ENCODE results near the gene EP300.

The EP300 gene

DNA sequence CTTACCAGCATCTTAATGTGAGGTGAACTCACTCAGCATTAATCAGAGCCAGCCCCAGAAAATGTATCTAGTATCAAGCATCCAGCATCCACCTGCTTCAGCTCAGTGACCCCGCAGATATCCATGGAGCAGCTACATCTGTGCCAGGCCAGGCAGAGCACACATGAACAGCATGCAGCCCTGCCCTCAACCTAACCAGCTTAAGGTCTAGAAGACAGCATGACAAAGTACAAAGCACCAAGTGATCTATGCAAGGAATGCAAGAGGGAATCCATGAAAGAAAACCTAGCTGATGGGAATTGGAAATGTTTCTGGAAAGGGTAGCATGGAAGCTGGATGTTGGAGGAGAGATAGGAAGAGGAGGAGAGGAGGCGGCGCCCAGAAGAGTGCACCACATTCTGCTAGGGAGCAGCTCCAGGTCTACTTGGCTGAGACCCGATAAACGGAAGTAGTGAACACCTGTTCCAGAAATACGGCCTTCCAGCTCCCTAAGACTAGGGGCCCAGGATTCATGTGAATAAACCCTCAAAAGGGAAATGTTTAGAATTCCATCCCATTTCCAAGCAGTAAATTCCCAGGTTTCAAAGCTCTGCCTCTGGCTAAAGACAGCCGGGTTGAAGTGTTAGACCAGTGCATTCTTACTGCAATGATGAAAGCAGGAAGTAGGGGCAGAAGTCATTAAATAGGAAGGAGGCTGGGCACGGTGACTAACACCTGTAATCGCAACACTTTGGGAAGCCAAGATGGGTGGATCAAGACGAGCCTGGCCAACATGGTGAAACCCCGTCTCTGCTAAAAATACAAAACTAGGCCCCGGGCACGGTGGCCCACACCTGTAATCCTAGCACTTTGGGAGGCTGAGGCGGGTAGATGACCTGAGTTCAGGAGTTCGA lies 89.2 kb downstream of the EP300 start:
- no peaks in the 10 kb centered on the region for H3K9me3 Mint-ChIP-seq
- no peak for ATAC-seq (replicated peaks)
- DNase-seq: no peak

DNA sequence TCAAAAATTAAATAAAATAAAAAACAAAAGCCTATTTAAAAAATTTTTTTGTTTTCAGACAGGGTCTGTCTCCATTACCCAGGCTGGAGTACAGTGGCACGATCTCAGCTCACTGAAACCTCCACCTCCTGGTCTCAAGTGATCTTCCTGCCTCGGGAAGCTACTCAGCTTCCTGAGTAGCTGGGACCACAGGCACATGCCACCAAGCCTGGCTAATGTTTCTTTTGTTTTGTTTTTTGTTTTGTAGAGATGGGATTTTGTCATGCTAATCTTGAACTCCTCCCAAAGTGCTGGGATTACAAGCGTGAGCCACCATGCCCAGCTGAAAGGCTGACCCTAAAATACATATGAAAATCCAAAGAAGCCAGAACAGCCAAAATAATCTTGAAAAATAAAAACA lies 92.3 kb downstream of the EP300 start:
- Mint-ChIP-seq H3K36me3 (ENCODE audit: insufficient read depth) (peaks cover 9% of the 10 kb centered on the region), H3K4me3 (no peak overlapping the region), H3K27me3 (no peaks in the 10 kb centered on the region), H3K27ac (no peak overlapping the region), H3K4me1 (ENCODE audit: low read depth in 2 of 2) (peaks cover 0 to 4% of the 10 kb centered on the region in 2 donors), H3K9me3 (no peaks in the 10 kb centered on the region)
- DNase-seq (no peak), ATAC-seq (replicated peaks) (no peak)

More for the DNA sequence above, 89.2 kb downstream of the EP300 start:
- peaks cover 3 to 8% of the 10 kb centered on the region in 2 donors for H3K4me1 Mint-ChIP-seq (ENCODE audit: low read depth in 2 of 2)
- H3K4me3 Mint-ChIP-seq: peak overlapping the region in 1 of 2 donors; percentile 4
- H3K27me3 Mint-ChIP-seq: no peaks in the 10 kb centered on the region
- peak overlapping the region in 1 of 2 donors; percentile 64 for H3K27ac Mint-ChIP-seq
- peaks cover 35% of the 10 kb centered on the region for H3K36me3 Mint-ChIP-seq (ENCODE audit: insufficient read depth)

DNA sequence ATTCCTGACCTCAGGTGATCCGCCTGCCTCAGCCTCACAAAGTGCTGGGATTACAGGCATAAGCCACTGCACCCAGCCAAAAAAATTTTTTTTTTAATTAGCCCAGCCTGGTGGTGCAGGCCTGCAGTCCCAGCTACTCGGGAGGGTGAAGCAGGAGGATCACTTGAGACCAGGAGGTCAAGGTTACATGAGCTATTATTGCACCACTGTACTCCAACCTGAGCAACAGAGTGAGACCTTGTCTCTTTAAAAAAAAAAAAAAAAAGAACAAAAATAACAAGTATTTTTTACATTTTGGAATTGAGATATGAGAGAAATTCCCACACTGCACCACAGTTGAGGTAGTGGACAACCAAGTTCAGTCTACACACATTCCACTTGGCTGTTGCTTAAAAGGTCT lies 99.1 kb downstream of the EP300 start:
- Mint-ChIP-seq H3K27me3 (no peaks in the 10 kb centered on the region), H3K4me3 (no peak overlapping the region), H3K9me3 (no peaks in the 10 kb centered on the region), H3K27ac (no peak overlapping the region), H3K4me1 (ENCODE audit: low read depth in 2 of 2) (no peaks in the 10 kb centered on the region), H3K36me3 (ENCODE audit: insufficient read depth) (no peaks in the 10 kb centered on the region)
- DNase-seq: no peak
- ATAC-seq (replicated peaks): no peak

- Mint-ChIP-seq H3K4me1 (ENCODE audit: low read depth in 2 of 2) (peaks cover 9 to 11% of the 10 kb centered on the region in 2 donors), H3K27me3 (no peaks in the 10 kb centered on the region), H3K4me3 (no peak overlapping the region), H3K27ac (no peak overlapping the region), H3K9me3 (no peaks in the 10 kb centered on the region), H3K36me3 (ENCODE audit: insufficient read depth) (peaks cover 10% of the 10 kb centered on the region)
- DNase-seq (no peak), ATAC-seq (replicated peaks) (no peak)
Measured at GRCh38 chr22:41193829-41194228, 101.4 kb downstream of the EP300 start.

DNA sequence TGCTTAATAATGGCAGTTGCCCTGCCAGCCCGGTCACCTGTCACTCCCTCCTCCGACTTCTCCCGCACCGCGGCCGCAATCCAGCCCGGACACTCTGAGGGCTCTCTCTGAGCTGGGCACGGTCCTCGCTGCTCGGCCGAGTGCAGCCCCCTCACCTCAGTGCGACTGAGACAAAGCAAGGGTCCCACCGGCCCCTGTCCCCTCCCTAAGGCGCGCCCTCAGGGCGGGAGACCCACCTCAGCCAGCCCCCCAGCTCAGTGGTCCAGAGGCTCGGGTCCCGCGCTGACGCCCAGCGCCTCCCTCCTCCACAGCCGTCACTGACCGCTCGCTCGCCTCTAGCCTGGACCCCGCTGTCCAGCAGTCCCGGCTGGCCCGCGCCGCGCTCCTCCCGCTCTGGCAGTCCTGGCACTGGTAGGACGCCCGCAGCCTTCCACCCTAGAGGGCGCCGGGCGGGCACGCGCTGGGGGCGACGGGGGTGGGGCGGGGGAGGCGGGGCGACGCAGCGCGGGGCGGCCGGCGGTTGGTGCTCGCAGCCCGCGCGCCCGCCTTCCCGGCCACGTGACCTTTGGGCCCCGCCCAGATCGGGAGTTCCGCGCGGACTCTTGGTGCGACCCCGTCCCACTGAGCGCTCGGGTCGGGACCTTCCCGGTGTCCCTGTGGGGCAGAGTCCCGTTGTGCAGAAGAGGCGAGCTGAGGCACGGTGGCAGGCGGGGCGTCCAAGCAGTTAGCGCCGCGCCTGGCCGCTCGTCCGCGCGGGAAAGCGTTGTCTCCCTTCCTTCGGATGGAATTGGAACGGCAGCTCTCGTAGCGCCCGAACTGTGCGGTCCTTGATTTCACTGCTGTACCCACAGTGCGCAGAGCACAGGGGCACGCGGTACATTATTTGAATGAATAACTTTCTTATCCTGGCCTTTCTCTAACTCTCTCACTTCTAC lies 104.9 kb downstream of the EP300 start:
- no peak overlapping the region for H3K27ac Mint-ChIP-seq
- peak; percentile 71 to 73 (median 72) for DNase-seq
- H3K4me1 Mint-ChIP-seq (ENCODE audit: low read depth in 2 of 2): peaks cover 9 to 11% of the 10 kb centered on the region in 2 donors
- no peaks in the 10 kb centered on the region for H3K27me3 Mint-ChIP-seq
- peaks cover 10% of the 10 kb centered on the region for H3K36me3 Mint-ChIP-seq (ENCODE audit: insufficient read depth)
- peak; percentile 92 for ATAC-seq (replicated peaks)
- peak overlapping the region; percentile 87 to 88 for H3K4me3 Mint-ChIP-seq
- no peaks in the 10 kb centered on the region for H3K9me3 Mint-ChIP-seq

GRCh38 chr22:41198027-41198580 lies 105.7 kb downstream of the EP300 start:
- H3K27ac Mint-ChIP-seq: peak overlapping the region in 1 of 2 donors; percentile 13
- no peaks in the 10 kb centered on the region for H3K9me3 Mint-ChIP-seq
- ATAC-seq (replicated peaks): no peak
- H3K4me3 Mint-ChIP-seq: peak overlapping the region; percentile 87 to 88
- DNase-seq: peak in 2 of 3 experiments; percentile 9 to 23
- H3K27me3 Mint-ChIP-seq: peaks cover under 1% of the 10 kb centered on the region in 2 donors
- H3K4me1 Mint-ChIP-seq (ENCODE audit: low read depth in 2 of 2): peaks cover 9 to 11% of the 10 kb centered on the region in 2 donors
- peaks cover 10% of the 10 kb centered on the region for H3K36me3 Mint-ChIP-seq (ENCODE audit: insufficient read depth)

GRCh38 chr22:41201141-41201540 lies 108.7 kb downstream of the EP300 start:
- H3K36me3 Mint-ChIP-seq (ENCODE audit: insufficient read depth): peaks cover 18% of the 10 kb centered on the region
- no peak overlapping the region for H3K27ac Mint-ChIP-seq
- H3K27me3 Mint-ChIP-seq: peaks cover 12 to 15% of the 10 kb centered on the region in 2 donors
- H3K4me3 Mint-ChIP-seq: no peak overlapping the region
- DNase-seq: no peak
- no peak for ATAC-seq (replicated peaks)
- peaks cover 22% of the 10 kb centered on the region in 2 donors for H3K4me1 Mint-ChIP-seq (ENCODE audit: low read depth in 2 of 2)
- no peaks in the 10 kb centered on the region for H3K9me3 Mint-ChIP-seq

- DNase-seq (no peak), ATAC-seq (replicated peaks) (no peak)
- Mint-ChIP-seq H3K9me3 (no peaks in the 10 kb centered on the region), H3K4me1 (ENCODE audit: low read depth in 2 of 2) (peaks cover 19 to 21% of the 10 kb centered on the region in 2 donors), H3K27ac (no peak overlapping the region), H3K4me3 (no peak overlapping the region), H3K27me3 (peaks cover 12 to 15% of the 10 kb centered on the region in 2 donors), H3K36me3 (ENCODE audit: insufficient read depth) (peaks cover 17% of the 10 kb centered on the region)
Measured at GRCh38 chr22:41203118-41203517, 110.7 kb downstream of the EP300 start.

DNA sequence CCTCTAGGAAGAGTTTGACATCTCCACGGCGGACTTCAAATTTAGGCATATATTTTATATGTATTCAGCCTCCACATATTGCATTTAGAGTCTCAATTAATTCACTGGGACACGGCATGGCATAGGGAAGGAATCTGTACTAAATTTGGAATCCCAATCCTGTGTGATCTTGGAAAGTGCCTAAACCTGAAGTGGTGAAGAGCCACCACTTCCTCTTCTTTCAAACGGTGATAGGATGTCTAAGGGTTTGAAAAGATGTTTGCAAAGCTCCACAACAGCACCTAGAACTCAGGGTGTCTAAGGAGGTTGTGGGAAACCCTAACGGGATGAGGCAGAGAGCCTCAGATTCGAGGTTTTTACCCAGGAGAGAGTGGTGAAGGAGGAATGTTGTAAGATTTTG lies 111.7 kb downstream of the EP300 start:
- Mint-ChIP-seq H3K36me3 (ENCODE audit: insufficient read depth) (peaks cover 15% of the 10 kb centered on the region), H3K27ac (peak overlapping the region; percentile 53 to 79), H3K4me3 (peak overlapping the region in 1 of 2 donors; percentile 38), H3K4me1 (ENCODE audit: low read depth in 2 of 2) (peaks cover 15 to 19% of the 10 kb centered on the region in 2 donors), H3K9me3 (no peaks in the 10 kb centered on the region), H3K27me3 (peaks cover 12 to 15% of the 10 kb centered on the region in 2 donors)
- DNase-seq: no peak
- no peak for ATAC-seq (replicated peaks)

DNA sequence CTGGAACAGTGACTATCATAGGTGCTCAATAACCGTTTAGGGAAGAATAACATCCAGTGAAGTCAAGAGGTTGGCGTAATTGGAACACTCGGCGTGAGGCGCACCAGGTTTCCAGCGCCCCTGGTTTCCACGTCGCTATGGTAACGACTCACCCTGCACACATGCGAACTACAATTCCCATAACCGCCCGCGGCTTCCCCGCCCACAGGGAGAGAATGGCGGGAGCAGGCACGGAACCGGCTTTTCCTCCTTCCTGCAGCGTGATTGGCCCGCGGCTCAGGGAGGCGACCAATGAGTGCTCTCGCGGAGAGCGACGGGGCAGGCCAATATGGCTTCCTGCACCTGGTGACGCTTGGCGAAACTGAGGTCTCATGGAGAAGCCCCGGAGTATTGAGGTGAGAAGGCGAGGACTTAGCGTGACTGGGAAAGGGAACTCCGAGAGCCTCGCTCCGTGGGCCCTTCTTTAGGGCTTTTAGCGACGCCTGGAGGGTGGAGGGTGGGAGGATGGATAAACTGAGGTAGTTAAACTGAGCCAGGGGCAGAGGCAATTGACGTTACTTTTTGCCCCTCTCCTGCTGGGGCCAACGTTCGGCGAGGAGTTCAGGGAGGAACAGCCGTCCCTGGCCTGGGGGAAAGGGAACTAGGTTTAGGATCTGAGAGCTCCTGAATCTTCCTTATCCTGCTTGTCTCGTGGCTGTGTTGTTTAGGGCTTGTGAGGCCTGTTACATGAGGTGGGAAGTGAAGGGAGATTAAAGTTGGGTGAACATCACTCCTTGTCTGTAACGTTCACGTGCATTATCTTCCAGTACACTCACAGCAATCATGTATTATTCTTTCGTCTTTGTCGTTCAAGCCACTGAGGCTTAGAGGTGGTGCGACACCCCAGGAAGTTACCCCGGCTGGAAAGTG lies 112.9 kb downstream of the EP300 start, which contains the start of gene L3MBTL2:
Gene L3MBTL2, plus strand, starts transcription at position 321 of the 909 bp plus-strand sequence. Its CDS starts 51 bp downstream, at position 372.
- peaks cover 19 to 20% of the 10 kb centered on the region in 2 donors for H3K4me1 Mint-ChIP-seq (ENCODE audit: low read depth in 2 of 2)
- DNase-seq (peak; percentile 98 to 99 (median 98)), ATAC-seq (replicated peaks) (peak; percentile 99)
- H3K9me3 Mint-ChIP-seq: no peaks in the 10 kb centered on the region
- H3K27ac Mint-ChIP-seq: peak within 1 kb of the TSS; percentile 79 to 94
- H3K27me3 Mint-ChIP-seq: peaks cover 12 to 15% of the 10 kb centered on the region in 2 donors
- peak within 1 kb of the TSS; percentile 88 to 95 for H3K4me3 Mint-ChIP-seq
- H3K36me3 Mint-ChIP-seq (ENCODE audit: insufficient read depth): peaks cover 26% of the 10 kb centered on the region

DNA sequence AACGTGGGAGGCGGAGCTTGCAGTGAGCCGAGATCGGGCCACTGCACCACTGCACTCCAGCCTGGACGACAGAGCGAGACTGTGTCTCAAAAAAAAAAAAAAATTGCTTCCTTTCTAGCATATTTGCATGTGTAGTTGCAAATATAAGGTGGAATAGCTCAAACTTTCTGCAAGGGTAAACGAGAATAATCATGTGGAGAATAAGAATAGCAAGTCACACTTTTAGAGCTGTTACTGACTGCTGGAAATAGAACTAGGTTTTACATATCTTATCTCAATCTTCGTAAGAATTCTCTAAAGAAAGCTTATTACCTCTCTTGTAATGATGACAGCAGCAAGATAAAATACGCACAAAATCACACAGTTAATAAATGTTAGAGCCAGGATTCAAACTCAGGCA lies 114.3 kb downstream of the EP300 start:
- peaks cover 38% of the 10 kb centered on the region for H3K36me3 Mint-ChIP-seq (ENCODE audit: insufficient read depth)
- peak overlapping the region; percentile 15 to 49 for H3K4me3 Mint-ChIP-seq
- peaks cover 12 to 15% of the 10 kb centered on the region in 2 donors for H3K27me3 Mint-ChIP-seq
- no peaks in the 10 kb centered on the region for H3K9me3 Mint-ChIP-seq
- DNase-seq: no peak
- H3K27ac Mint-ChIP-seq: no peak overlapping the region
- no peak for ATAC-seq (replicated peaks)
- H3K4me1 Mint-ChIP-seq (ENCODE audit: low read depth in 2 of 2): peaks cover 19 to 20% of the 10 kb centered on the region in 2 donors

DNA sequence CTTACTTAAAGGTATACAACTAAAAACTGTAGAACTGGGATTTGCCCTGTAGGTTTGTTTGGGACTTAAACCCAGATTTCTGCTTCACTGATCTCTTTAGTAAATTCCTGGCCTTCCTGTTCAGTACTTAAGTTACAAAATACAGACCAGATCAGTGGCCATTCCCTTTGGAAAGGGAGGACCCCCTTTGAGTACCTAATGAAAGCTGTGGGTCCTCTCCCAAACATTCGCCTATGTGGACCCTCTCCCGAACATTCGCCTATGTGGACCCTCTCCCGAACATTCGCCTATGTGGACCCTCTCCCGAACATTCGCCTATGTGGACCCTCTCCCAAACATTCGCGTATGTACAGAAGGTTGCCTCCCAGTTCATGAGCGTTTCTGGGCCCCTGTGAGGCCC lies 123.0 kb downstream of the EP300 start:
- Mint-ChIP-seq H3K27ac (peak overlapping the region in 1 of 2 donors; percentile 27), H3K36me3 (ENCODE audit: insufficient read depth) (peaks cover 39% of the 10 kb centered on the region), H3K4me1 (ENCODE audit: low read depth in 2 of 2) (peaks cover 12 to 14% of the 10 kb centered on the region in 2 donors), H3K4me3 (no peak overlapping the region), H3K9me3 (no peaks in the 10 kb centered on the region), H3K27me3 (no peaks in the 10 kb centered on the region)
- ATAC-seq (replicated peaks) (no peak), DNase-seq (no peak)
